Upper lobe of right lung (tissue), 1 donor: ENCODE results near the gene UNC13C. TPM values are rescaled to one million over a fixed set of nuclear protein-coding genes. Genes with fewer than 3 reads are reported as not detected.
A peak's percentile ranks its signal among the peaks of the same experiment; 100 is the strongest.

Experiments
- ATAC-seq: fragments of 200-7000 bp; cut with Tn5 transposase; one replicate; pipeline ENCODE4 v1.9.1; 2020; ENCODE audit warnings: mild to moderate bottlenecking, moderate library complexity
- DNase-seq: peaks from one replicate; pipeline ENCODE4 v3.0.0-alpha.2; 2020
- H3K27ac ChIP-seq: fragments of 200-600 bp; one replicate; pipeline ENCODE4 v1.8.0; 2022
- H3K27me3 ChIP-seq: fragments of 200-600 bp; one replicate; pipeline ENCODE4 v1.8.0; 2022; ENCODE audit warnings: mild to moderate bottlenecking
- H3K36me3 ChIP-seq: fragments of 200-600 bp; one replicate; pipeline ENCODE4 v1.8.0; 2022
- H3K4me1 ChIP-seq: fragments of 200-600 bp; one replicate; pipeline ENCODE4 v1.8.0; 2022
- H3K4me3 ChIP-seq: fragments of 200-600 bp; one replicate; pipeline ENCODE4 v1.8.0; 2022; ENCODE audit warnings: mild to moderate bottlenecking
- H3K9me3 ChIP-seq: fragments of 200-600 bp; one replicate; pipeline ENCODE4 v1.8.0; 2022
- intact Hi-C: fragments of 100-400 bp; cut with DNase I; formaldehyde crosslinking; loops from one replicate; pipeline ENCODE4 v1.11.0; 2022
- total RNA-seq: library from RNA; stranded (reverse); fragmentation: NEBNext Ultra II Directional; extraction: Animal tissue kit (Norgen Biotek cat#: 25700); gene quantifications from one replicate; pipeline ENCODE4 v1.2.1, GENCODE V29; 2021
- TF ChIP-seq, protein P1 (sequence below): fragments of 200-600 bp; IDR thresholded peaks from one replicate; pipeline ENCODE4 v1.8.0; 2022; ENCODE audit warnings: antibody characterized with exemption
- donor health status: DM: no; HTN: yes; CAD: no; lungs with severe emphysema.

The UNC13C gene
- total RNA-seq, 1 donor from 2014 or later = 0.14 TPM

DNA sequence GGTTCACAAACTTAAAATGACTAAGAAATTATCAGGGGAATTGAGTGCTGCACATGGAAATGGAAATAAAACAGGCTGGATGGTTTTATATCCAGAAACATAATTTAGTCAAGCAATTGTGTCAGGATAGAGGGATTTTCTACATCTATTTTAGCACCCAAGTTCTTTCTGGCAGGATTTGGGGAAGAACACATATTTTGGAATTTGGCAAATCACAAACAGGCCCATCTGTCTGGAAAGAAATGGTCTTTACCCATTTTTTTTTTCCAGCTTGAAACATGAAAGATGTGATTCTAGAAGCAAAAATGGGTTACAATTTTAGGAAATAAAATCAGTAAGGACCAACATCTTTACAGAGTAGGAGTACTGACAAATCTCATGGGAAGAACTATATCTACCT lies 14.4 kb upstream of the UNC13C start:
- intact Hi-C loops = no loop called here

DNA sequence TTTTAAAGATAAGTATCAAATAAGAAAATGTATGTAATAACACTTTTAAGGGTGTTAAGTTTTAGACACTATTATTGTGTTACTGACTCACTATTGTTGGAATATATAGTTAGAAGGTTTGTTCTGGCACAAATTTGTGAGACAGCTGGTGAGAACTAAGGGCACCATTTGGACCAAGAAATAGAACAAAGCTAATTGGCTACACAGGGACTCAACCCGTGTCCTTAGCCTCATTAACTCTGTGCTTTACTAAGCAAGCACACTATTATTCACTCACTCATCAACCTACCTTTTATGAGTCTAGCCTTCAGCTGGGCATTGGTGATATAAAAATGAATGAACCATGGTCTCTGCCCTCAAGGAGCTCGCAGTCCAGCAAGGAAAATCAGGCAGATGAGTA lies 4.1 kb upstream of the UNC13C start:
- H3K27ac ChIP-seq = no peak overlapping the region
- no peak for ATAC-seq
- H3K36me3 ChIP-seq = no peaks in the 10 kb centered on the region
- no peak for DNase-seq
- H3K4me3 ChIP-seq = no peak overlapping the region
- TF ChIP-seq, protein P1, sequence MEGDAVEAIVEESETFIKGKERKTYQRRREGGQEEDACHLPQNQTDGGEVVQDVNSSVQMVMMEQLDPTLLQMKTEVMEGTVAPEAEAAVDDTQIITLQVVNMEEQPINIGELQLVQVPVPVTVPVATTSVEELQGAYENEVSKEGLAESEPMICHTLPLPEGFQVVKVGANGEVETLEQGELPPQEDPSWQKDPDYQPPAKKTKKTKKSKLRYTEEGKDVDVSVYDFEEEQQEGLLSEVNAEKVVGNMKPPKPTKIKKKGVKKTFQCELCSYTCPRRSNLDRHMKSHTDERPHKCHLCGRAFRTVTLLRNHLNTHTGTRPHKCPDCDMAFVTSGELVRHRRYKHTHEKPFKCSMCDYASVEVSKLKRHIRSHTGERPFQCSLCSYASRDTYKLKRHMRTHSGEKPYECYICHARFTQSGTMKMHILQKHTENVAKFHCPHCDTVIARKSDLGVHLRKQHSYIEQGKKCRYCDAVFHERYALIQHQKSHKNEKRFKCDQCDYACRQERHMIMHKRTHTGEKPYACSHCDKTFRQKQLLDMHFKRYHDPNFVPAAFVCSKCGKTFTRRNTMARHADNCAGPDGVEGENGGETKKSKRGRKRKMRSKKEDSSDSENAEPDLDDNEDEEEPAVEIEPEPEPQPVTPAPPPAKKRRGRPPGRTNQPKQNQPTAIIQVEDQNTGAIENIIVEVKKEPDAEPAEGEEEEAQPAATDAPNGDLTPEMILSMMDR = no peak
- peaks cover 4% of the 10 kb centered on the region for H3K4me1 ChIP-seq
- H3K27me3 ChIP-seq = peaks cover 7% of the 10 kb centered on the region
- intact Hi-C loops = no loop called here
- H3K9me3 ChIP-seq = no peaks in the 10 kb centered on the region

More for the DNA sequence above, 14.4 kb upstream of the UNC13C start:
- H3K27me3 ChIP-seq = no peaks in the 10 kb centered on the region
- no peak overlapping the region for H3K4me3 ChIP-seq
- H3K27ac ChIP-seq = no peak overlapping the region
- no peaks in the 10 kb centered on the region for H3K36me3 ChIP-seq
- H3K9me3 ChIP-seq = no peaks in the 10 kb centered on the region
- TF ChIP-seq, protein P1 = no peak
- no peak for DNase-seq
- H3K4me1 ChIP-seq = no peaks in the 10 kb centered on the region
- no peak for ATAC-seq

DNA sequence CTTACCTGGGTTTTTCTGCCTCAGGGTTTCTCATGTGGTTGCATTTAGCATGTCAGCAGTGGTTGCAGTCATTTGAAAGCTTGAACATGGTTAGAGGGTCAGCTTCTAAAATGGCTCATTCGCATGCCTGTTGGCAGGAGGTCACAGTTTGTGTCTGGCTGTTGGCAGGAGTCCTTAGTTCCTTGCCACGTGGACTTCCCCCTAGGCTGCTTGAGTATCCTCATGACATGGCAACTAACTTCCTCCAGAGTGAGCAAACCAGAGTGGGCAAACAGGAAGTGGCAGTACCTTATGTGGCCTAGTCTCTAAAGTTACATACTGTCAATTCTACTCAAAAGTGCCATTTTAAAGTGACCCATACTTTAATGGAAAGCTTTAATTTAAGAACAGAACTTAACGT lies 3.4 kb upstream of the UNC13C start:
- Histone ChIP-seq H3K9me3 (no peaks in the 10 kb centered on the region), H3K4me1 (peaks cover 4% of the 10 kb centered on the region), H3K36me3 (no peaks in the 10 kb centered on the region), H3K27me3 (peaks cover 7% of the 10 kb centered on the region), H3K27ac (no peak overlapping the region), H3K4me3 (no peak overlapping the region)
- TF ChIP-seq, protein P1 = no peak
- intact Hi-C loops = no loop called here
- DNase-seq (no peak), ATAC-seq (no peak)

DNA sequence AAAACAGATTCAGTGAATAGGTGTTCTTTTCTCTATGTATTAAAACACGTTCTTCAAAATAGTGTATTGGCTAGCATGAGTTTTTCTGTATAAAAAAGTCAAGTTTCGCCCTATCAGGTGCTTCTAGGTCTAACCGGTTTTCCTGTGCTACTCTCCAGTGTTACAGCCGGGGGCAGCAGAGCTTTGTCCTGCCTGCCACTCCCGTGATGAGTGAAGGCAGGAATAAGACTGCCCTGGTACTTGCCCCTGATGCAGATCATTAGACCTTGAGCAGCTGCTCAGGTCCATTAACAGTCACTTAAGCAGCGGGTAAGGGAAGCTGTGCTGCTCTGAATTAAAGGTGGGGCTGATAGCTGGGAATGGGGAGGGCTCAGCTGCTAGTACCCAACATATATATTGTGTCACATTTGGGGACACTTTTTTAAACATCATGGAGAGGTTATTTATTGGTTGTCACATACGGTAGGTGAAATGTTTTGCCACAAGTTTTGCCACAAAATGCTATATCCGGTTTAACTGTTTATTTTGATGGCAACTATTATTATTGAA lies 1.3 kb upstream of the UNC13C start:
- TF ChIP-seq, protein P1 = no peak
- H3K27me3 ChIP-seq = peaks cover 10% of the 10 kb centered on the region
- peaks cover 4% of the 10 kb centered on the region for H3K4me1 ChIP-seq
- peak; percentile 45 for ATAC-seq
- DNase-seq = no peak
- no peak overlapping the region for H3K27ac ChIP-seq
- no peak overlapping the region for H3K4me3 ChIP-seq
- intact Hi-C loops = no loop called here
- H3K9me3 ChIP-seq = no peaks in the 10 kb centered on the region
- no peaks in the 10 kb centered on the region for H3K36me3 ChIP-seq

DNA sequence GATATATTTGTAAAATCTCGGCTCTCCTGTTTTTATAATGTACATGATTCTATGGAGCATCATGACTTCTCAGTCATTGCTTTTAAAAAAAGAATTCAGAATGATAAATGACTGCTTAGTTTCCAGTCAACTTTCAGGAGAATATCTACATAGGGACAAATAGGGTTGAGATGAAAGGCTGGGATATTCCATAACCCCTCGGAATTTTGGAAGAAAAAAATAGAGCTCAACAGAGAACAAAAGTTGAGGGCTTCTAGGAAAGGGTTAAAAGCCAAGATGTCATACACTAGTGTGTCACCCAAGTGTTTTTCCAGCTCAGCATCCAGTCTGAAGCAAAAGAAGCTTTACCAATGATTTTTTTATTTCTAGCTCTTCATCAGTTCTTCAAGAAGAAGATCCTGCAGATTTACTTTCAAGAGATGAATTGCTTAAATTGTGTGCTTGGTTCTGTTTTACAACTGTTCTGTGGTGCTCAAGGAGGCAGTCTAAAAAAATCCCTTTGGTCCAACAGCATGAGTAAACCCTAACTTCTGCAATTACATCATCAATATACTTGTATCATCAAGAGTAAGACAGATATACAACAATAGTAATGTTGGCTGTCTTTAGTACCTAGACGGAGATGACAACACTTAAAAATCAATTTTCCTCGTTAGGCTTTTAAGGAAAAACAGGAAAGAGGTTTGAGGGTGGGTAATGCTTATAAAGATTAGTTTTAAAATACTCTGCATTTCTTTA lies 979 bp downstream of the UNC13C start:
- peaks cover 4% of the 10 kb centered on the region for H3K4me1 ChIP-seq
- H3K27me3 ChIP-seq = peaks cover 10% of the 10 kb centered on the region
- no peaks in the 10 kb centered on the region for H3K36me3 ChIP-seq
- ATAC-seq (no peak), DNase-seq (no peak)
- intact Hi-C loops = no loop called here
- H3K4me3 ChIP-seq = peak overlapping the region; percentile 29
- no peak overlapping the region for H3K27ac ChIP-seq
- TF ChIP-seq, protein P1 = no peak
- H3K9me3 ChIP-seq = no peaks in the 10 kb centered on the region
